SK-N-SH treated with all-trans-retinoic acid at 6 μM for 48 hours (cell line): ENCODE data around the gene MARCHF11.

Experiments
- ARNTL ChIP-seq: fragments of 450-650 bp; formaldehyde crosslinking; IDR thresholded peaks from 2 replicates; pipeline ENCODE4 v1.5.0; 2020; ENCODE audit warnings: low read depth, mild to moderate bottlenecking, moderate library complexity, borderline replicate concordance
- PATZ1 ChIP-seq: fragments of 250-450 bp; sonication (Bioruptor Pico); IDR thresholded peaks from 2 replicates; pipeline ENCODE4 v1.8.0; 2020; ENCODE audit warnings: mild to moderate bottlenecking, moderate library complexity, borderline replicate concordance
- POU6F1 ChIP-seq: fragments of 250-450 bp; sonication (Bioruptor Pico); IDR thresholded peaks from 2 replicates; pipeline ENCODE4 v1.8.0; 2021; ENCODE audit warnings: low read depth, mild to moderate bottlenecking, moderate library complexity, borderline replicate concordance
- PPARA ChIP-seq: fragments of 250-450 bp; sonication (Bioruptor Pico); IDR thresholded peaks from 2 replicates; pipeline ENCODE4 v1.5.0; 2020; ENCODE audit warnings: mild to moderate bottlenecking, borderline replicate concordance
- RARB ChIP-seq: fragments of 250-450 bp; sonication (Bioruptor Pico); IDR thresholded peaks from 2 replicates; pipeline ENCODE4 v1.8.0; 2021; ENCODE audit warnings: mild to moderate bottlenecking, moderate library complexity
- TOX ChIP-seq: fragments of 250-450 bp; sonication (Bioruptor Pico); IDR thresholded peaks from 2 replicates; pipeline ENCODE4 v1.8.0; 2021; ENCODE audit warnings: mild to moderate bottlenecking, moderate library complexity, borderline replicate concordance
- ZFP3 ChIP-seq: fragments of 250-450 bp; sonication (Bioruptor Pico); IDR thresholded peaks from 2 replicates; pipeline ENCODE4 v1.5.0; 2020; ENCODE audit warnings: mild to moderate bottlenecking, moderate library complexity

GRCh38 chr5:16143361-16144049 lies 36.1 kb downstream of the MARCHF11 start:
- TF ChIP-seq ZFP3 (CRISPR knock-in tag) (no peak), ARNTL (CRISPR knock-in tag) (no peak), PATZ1 (CRISPR knock-in tag) (no peak), POU6F1 (CRISPR knock-in tag) (no peak), PPARA (CRISPR knock-in tag) (no peak), RARB (CRISPR knock-in tag) (no peak), TOX (CRISPR knock-in tag) (no peak)
